GM19099 (cell line): ENCODE measurements around the gene PEMT.

ENCODE experiments used
- POLR2A ChIP-seq: IDR thresholded peaks from 3 replicates; pipeline ENCODE4 v1.6.1; 2011; ENCODE audit warnings: low read depth; ENCODE audit not compliant: insufficient read length; ENCODE audit errors: extremely low read depth

The PEMT gene

DNA sequence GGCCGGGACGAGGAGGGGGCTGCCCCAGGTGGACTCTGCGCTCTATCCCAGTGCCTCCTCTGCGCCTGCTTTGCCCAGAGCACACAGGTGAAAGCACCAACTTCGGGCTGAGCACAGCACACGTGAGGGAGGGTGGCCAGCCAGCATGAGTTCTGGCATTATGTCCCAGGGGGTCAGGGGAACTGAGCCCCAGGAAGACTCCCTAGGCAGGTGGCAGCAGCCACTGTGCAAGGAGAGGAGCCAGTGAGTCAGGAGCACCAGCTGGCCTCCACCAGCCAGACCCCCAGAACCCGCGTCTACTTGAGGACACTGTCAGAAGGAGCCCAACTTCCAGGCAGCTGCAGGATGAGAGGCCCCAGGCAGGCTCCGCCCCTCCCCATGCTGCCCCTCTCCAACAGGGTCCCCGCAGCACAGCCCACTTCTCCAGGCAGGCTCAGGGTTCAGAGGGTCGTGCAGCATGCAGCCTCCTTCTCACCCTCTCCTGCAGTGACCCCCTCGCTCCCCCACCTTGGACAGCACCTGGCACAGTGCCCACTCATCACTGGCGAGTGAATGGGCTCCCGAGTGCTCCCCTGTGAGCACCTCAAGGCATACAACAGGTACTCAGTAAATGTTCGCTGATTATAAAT lies 51.1 kb downstream of the PEMT start:
- no peak for TF ChIP-seq POLR2A

DNA sequence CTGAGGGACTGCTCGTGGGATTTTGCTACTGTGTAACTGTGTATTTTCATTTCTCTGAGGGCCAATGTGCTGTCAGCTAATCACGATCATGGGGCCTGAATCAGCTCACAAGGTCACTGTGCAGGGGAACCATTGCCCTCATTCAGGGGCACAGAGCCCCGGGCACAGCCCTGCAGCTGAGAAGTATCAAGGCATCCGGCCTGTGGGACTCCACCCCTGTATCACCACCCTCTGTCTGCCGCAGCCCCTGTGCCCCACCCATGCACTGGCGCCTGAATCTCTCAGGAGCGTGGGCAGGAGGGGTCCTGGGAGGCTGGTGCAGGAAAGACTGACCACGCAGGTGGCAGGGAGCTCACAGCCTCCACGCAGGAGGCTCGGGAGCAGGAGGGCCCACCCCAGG lies 51.9 kb downstream of the PEMT start:
- no peak for TF ChIP-seq POLR2A

DNA sequence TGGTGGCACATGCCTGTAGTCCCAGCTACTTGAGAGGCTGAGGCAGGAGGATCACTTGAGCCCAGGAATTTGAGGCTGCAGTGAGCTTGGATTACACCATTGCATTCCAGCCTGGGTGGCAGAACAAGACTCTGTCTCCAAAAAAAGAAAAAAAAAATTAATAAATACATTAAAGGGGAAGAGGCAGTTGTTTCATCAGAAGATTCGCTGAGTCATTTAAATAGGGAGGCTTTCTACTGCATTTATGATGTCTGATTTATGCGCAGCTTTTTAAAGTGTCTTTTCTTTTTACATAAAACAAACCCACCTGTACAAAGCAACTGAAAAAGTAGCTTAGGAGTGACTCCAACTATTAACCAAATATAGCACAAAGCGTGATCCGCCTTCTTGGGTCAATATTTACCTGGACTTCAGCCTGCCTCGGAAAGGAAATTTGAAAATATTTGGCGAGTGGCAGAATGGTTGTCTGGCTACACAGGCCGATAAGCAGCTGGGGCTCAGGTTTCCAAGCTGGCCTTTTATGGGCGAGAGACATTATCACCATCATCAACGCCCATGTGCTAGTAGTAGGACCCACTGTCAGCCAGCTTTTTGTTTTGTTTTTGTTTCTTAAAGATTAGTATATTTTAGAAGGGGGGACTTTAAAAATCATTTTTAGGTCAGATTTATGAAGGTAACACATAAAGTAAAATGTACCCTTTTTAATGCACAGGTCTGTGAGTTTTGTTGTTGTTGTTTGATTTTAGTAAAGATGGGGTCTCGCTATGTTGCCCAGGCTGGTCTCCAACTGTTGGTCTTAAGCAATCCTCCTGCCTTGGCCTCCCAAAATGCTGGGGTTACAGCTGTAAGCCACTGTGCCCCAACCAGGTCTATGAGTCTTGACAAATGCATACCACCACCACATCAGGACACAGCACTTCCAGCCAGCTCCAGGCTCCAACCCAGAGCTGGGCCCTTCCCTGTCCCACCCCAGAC lies 52.8 kb downstream of the PEMT start:
- no peak for TF ChIP-seq POLR2A

DNA sequence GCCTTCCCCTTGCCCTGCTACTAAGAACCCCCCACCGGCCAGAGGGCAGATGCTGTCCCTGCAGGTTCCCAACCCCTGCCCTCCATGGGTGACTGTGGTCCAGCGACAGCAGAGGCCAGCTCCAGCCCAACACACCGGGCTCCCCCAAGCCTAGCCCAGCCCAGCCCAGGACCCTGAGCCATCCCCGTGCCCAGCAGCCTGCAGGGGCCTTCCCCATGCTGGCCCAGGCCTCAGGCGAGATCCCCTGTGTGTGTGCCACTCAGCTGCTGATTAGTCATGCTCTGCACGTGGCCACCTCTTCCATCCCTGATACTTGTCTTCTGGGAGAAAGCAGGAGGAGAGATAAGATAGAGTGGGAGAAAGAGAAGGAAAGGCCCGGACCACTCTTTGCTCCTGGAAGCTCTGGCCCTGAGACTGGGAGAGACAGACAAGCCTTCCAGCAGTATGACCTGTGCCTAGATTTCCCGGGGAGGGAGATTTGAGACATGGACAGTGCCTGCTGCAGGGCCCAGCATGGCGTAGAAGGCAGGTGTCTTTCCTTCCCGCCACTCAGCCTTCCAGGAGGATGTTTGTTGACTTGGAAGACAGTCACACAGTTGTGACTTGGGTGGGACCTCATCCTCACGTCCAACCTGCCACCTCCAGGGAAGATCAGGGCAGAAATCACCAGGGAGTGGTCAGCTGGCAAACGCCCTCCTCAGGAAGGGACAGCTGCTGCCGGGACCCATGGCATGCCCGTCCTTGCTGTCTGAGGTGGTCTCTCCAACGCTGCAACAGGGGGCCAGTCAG lies 54.0 kb downstream of the PEMT start:
- TF ChIP-seq POLR2A: no peak

DNA sequence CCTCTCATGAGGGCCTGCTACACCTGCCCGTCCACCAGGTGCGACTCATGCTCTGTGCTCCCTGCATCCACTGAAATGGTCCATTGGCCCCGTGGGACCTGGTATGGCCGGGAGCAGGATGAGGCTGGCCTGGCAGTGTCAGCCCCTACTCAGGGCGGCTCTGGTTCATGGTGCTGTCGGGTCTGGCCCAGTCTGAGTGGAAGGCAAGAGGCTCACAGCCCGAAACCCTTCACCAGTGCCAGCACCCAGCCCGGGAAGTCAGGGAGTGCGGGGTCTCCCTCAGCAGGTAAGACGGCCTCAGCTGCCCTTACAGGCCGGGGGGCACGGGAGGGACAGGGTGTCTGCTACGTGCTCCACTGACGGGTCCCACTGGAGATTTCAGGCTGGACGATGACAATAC lies 54.8 kb downstream of the PEMT start:
- TF ChIP-seq POLR2A: no peak

DNA sequence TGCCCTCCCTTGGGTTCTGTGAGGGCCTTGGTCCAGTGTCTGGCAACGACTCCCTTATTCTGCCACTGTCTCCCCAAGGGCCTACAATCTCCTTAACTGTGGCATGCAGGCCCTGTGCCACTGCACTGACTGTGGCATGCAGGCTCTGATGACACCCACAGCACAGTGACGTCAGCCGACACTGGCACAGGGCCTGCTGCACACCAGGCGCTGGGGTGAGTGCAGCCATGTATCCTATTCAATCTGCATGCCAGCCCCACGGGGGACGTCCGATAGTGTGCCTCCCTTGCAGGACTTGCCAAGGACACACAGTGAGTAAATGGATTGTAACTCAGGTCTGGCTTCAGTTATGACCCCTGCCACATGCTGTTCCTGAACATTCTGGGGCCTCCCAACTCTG lies 55.6 kb downstream of the PEMT start:
- TF ChIP-seq POLR2A: no peak

DNA sequence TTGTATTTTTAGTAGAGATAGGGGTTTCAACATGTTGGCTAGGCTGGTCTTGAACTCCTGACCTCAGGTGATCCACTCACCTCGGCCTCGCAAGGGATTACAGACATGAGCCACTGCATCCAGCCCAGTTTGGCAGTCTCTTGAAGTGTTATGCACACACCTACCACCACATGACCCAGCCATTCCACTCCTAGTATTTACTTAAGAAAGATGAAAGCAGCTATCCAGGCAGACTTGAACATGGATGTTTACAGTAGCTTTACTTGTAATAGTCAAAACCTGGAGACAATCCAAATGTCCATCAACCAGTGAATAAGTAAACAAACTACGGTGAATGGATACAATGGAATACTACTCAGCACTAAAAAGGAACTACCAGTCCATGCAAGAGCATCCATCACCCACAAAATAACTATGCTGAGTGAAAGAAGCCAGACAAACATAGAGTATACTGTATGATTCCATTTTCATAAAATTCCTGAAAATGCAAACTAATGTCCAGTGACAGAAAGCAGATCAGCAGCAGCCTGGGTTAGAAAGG lies 57.5 kb downstream of the PEMT start:
- TF ChIP-seq POLR2A: no peak

DNA sequence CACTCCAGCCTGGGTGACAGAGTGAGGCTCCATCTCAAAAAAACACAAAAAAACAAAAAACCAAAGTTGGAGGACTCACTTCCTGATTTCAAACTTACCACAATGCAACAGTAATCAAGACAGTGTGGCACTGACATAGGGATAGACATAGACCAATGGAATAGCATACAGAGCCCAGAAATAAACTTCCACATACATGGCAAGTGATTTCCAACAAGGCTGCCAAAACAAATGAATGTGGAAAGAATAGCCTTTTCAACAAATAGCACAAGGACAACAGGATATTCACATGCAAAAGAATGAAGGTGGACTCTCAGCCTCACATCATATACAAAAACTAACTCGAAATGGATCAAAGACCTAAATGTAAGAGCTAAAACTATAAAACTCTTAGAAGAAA lies 58.5 kb downstream of the PEMT start:
- TF ChIP-seq POLR2A: no peak

DNA sequence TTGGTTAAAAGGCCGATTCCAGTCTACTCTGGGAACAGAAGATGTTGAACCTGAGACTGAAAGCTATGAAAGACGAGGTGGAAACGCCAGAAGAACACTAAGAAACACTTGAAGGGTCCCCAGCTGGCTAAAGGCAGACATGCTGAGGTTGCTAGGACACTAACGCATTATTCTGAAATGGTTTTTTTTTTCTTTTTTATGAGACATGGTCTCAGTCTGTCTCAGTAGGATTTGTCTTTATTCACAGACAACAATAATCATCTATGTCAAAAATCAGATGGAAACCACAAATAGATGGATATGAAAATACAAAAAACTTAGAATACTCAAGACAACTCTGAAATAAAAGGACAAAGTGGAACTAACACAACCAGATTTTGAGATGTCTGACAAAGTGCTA lies 60.4 kb downstream of the PEMT start:
- no peak for TF ChIP-seq POLR2A

DNA sequence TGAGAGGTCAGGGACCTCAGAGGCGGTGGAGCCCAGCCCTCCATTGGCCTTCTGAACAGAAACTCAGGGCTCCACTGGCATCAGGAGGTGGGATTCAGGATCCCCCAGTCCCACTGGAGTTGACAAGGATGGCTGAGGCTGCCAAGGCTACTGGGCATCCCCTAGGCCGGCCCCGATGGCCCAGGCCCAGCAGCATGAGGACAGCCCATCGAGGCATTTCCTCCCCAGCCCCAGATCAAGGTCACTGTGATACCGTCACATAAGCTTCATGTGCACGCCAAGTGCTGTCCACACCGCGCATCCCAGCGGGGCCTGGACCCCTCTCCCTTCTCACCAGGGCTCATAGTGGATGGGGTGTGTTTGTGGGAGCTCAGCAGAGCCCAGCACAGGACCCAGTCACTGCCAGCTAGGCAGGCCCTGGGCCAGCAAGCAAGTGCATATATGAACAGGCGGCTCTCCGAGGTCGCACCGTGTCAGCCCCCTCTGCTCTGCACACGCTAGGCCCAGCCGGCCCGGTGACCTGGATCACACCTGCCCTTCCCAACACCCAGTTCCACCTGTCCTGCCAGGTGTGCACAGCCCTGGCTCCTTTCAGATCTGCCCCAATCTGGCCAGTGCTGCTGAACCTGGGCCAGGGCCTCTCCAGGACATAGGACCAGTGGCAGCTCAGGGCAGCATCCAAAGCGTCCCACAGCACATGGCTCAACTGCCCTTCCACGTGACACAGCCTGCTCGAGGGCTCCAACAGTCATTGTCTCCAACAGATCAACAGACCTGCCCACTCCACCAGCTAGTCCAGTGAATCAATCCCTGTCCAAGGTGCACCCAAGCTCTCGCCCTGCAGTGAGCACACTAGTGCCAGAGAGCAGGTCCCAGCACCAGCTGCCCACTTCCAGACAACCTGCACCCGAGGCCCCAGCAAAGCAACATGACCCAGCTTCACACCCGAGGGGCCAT lies 62.5 kb downstream of the PEMT start:
- TF ChIP-seq POLR2A: no peak

DNA sequence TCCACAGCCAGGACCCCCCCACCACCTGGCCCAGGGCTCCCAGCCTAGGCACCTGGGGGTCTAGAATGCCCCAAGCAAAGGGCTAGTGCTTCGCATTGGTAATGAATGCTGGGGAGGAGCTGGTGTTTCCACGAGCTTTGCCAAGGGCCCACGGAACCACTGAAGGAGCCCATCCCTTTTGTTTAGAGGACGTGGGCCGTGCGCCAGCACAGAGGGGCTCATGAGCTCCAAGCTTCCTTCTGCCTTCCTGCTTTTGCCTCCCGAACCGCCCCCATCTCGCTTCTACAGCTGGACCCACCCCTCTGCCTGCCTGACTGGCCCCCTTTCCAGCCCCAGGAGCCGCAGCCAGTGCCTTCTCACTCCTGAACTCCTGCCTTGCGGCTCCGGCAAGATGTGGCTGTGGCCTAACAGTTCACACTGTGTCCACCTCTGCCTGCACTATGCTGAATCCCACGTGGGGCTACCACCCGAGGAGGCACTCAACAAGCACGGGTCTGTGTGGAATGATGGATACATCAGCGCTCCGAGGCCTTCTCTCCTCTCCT lies 63.5 kb downstream of the PEMT start:
- no peak for TF ChIP-seq POLR2A

DNA sequence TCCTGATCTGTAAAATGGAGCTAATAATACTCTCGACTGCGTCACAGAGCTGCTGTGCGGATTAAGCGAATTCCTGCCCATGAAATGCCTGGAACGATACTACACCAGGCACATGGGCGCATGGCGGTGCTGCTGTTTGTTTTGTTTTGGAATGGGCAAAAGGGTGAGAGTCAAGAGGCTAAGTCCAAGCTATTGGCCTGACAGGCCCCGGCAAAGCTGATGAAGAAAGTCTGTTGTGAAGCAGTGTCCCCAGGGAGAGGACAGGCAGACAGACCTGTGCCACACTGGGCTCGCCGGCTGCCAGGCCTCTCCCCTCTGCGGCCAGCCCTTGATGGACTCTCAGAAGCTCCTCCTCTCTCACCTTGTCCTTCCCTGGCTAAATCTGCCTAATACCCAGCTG lies 64.0 kb downstream of the PEMT start:
- TF ChIP-seq POLR2A: no peak

DNA sequence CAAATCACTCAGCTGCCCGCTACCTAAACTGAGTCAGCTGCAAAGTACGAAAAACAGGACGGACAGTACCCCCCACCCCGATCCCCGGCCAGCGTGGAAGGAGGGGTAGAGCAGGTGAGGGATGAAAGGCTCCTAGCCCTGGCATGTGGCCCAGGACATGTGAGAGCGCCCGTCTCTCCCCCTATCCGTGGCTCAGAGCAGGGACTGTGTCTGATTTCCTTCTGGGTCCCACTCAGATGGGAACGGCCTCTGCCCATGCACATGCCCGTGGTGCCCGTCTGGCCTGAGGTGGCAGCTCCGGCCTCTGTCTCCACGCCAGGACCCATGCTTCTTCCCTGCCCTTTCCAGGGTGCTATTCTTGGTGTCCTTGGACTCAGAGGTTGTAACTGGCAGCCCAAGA lies 65.1 kb downstream of the PEMT start:
- TF ChIP-seq POLR2A: no peak

DNA sequence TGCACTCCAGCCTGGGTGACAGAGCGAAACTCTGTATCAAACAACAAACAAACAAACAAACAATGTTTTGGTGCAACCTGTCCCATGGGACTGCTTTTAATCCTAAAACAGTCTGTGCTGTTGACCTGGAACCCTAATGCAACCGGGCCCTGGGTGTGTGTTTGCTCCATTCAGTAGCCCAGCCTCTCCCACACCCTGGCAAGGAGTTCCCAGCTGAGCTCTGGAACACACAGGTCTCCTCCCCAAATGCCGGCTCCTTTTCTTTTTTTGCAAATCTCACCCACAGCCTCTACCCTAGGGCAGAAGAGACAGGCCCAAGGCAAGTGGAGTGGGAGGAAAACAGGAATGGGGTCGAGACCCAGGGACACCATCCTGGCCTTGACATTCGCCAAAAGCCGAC lies 65.6 kb downstream of the PEMT start:
- no peak for TF ChIP-seq POLR2A
